GOT3 (cell line): ENCODE results near the gene IWS1.
A peak's percentile ranks its signal among the peaks of the same experiment; 100 is the strongest.
"Not testable (repeated sequence)": the region's sequence is repeated elsewhere in the genome, so short reads cannot be mapped to it uniquely, and the experiment has no call there.

Experiments used
- DNase-seq: peaks from one replicate; lab custom pipeline; 2025; ENCODE audit warnings: mixed read lengths; lab: John Stamatoyannopoulos, UW

The IWS1 gene

GRCh38 chr2:127527001-127527804 lies 914 bp upstream of the IWS1 start:
- no peak for DNase-seq

- DNase-seq = no peak
Measured at GRCh38 chr2:127525691-127526131, 578 bp downstream of the IWS1 start.

- not testable (repeated sequence) for DNase-seq
Measured at GRCh38 chr2:127524198-127524834, 2.0 kb downstream of the IWS1 start.

- DNase-seq = no peak
Measured at GRCh38 chr2:127523269-127523939, 2.9 kb downstream of the IWS1 start.

- DNase-seq = no peak
Measured at GRCh38 chr2:127520424-127520823, 5.9 kb downstream of the IWS1 start.

- DNase-seq = no peak
Measured at GRCh38 chr2:127517465-127517864, 8.8 kb downstream of the IWS1 start.

- peak; percentile 82 for DNase-seq
Measured at GRCh38 chr2:127516041-127516762, 10.1 kb downstream of the IWS1 start.

- DNase-seq = no peak
Measured at GRCh38 chr2:127515383-127515915, 10.8 kb downstream of the IWS1 start.

GRCh38 chr2:127514485-127514884 lies 11.8 kb downstream of the IWS1 start:
- DNase-seq = no peak

- DNase-seq = no peak
Measured at GRCh38 chr2:127514076-127514475, 12.2 kb downstream of the IWS1 start.

- DNase-seq = no peak
Measured at GRCh38 chr2:127512362-127512761, 13.9 kb downstream of the IWS1 start.

- DNase-seq = no peak
Measured at GRCh38 chr2:127511917-127512316, 14.4 kb downstream of the IWS1 start.

GRCh38 chr2:127511090-127511695 lies 15.1 kb downstream of the IWS1 start:
- DNase-seq = no peak

- no peak for DNase-seq
Measured at GRCh38 chr2:127510073-127510472, 16.2 kb downstream of the IWS1 start.

GRCh38 chr2:127508631-127509034 lies 17.7 kb downstream of the IWS1 start:
- peak; percentile 70 for DNase-seq

GRCh38 chr2:127508023-127508630 lies 18.2 kb downstream of the IWS1 start:
- DNase-seq = no peak

- DNase-seq = no peak
Measured at GRCh38 chr2:127506510-127506909, 19.8 kb downstream of the IWS1 start.

GRCh38 chr2:127504552-127505430 lies 21.5 kb downstream of the IWS1 start:
- DNase-seq = no peak

GRCh38 chr2:127503491-127503890 lies 22.8 kb downstream of the IWS1 start:
- DNase-seq = no peak

- DNase-seq = no peak
Measured at GRCh38 chr2:127498386-127498785, 27.9 kb downstream of the IWS1 start.
